Stomach (tissue), 4 donors: ENCODE results near the gene ANTXR1.

Source experiments
- CTCF ChIP-seq, 7 experiments: fragments of 450-650 bp in 4 of 7; fragments of 200-600 bp in 3 of 7; sonication (generic) in 3 of 7; IDR thresholded peaks; one replicate each; pipeline ENCODE4 v1.5.1; 2016 to 2019; ENCODE audit warnings: antibody characterized with exemption in 7 of 7, control low read depth in 2 of 7, mild to moderate bottlenecking in 1 of 7
- EP300 ChIP-seq: sonication (generic); formaldehyde crosslinking; IDR thresholded peaks from one replicate; pipeline ENCODE4 v1.6.1; 2017; ENCODE audit warnings: antibody characterized with exemption
- POLR2A ChIP-seq, 4 donors: fragments of 450-650 bp; IDR thresholded peaks; one replicate each; pipeline ENCODE4 v1.6.1; 2016; ENCODE audit warnings: antibody characterized with exemption in 4 of 4, control low read depth in 2 of 4, mild to moderate bottlenecking in 1 of 4, moderate library complexity in 1 of 4
- POLR2AphosphoS5 ChIP-seq, 3 donors: sonication (generic); formaldehyde crosslinking; IDR thresholded peaks; one replicate each; pipeline ENCODE4 v1.6.1; 2016; ENCODE audit warnings: antibody characterized with exemption in 3 of 3

- TF ChIP-seq CTCF (IDR thresholded peaks at IDR 0.05) = no peak
- peak in 2 of 3 donors; percentile 57 to 65 for TF ChIP-seq POLR2AphosphoS5 (IDR thresholded peaks at IDR 0.05)
- TF ChIP-seq EP300 = no peak
- TF ChIP-seq POLR2A (IDR thresholded peaks at IDR 0.05) = no peak
These were observed 69.5 kb downstream of the ANTXR1 start for GRCh38 chr2:69082430-69082997.
